ENCODE data around the gene IFI6. TPM values are rescaled to one million over a fixed set of nuclear protein-coding genes. Genes with fewer than 3 reads are reported as not detected.

Gene IFI6
- total RNA-seq, 1 donor from 2014 or later, result 42.1 TPM

GRCh38 chr1:27618341-27619082 is 53.5 kb downstream of the IFI6 start:
- no peak overlapping the region for H3K4me3 ChIP-seq (ENCODE audit: low read depth, low read length)
- peaks cover 4% of the 10 kb centered on the region for H3K27me3 ChIP-seq (ENCODE audit: control insufficient read depth, insufficient read depth, low read length)
- no peak for DNase-seq (ENCODE audit: low read depth)
- no peaks in the 10 kb centered on the region for H3K36me3 ChIP-seq (ENCODE audit: control insufficient read depth, insufficient read depth, low read length)
- TF ChIP-seq CTCF (IDR thresholded peaks at IDR 0.05; ENCODE audit: insufficient read depth, low read length, poor library complexity, severe bottlenecking), result no peak

- Histone ChIP-seq H3K4me3 (ENCODE audit: low read depth, low read length) (no peak overlapping the region), H3K36me3 (ENCODE audit: control insufficient read depth, insufficient read depth, low read length) (no peaks in the 10 kb centered on the region), H3K27me3 (ENCODE audit: control insufficient read depth, insufficient read depth, low read length) (peaks cover 4% of the 10 kb centered on the region)
- TF ChIP-seq CTCF (IDR thresholded peaks at IDR 0.05; ENCODE audit: insufficient read depth, low read length, poor library complexity, severe bottlenecking), result no peak
- DNase-seq (ENCODE audit: low read depth), result no peak
Measured at GRCh38 chr1:27617420-27617819, 54.6 kb downstream of the IFI6 start.

GRCh38 chr1:27616441-27616840 is 55.6 kb downstream of the IFI6 start:
- Histone ChIP-seq H3K36me3 (ENCODE audit: control insufficient read depth, insufficient read depth, low read length) (no peaks in the 10 kb centered on the region), H3K4me3 (ENCODE audit: low read depth, low read length) (no peak overlapping the region), H3K27me3 (ENCODE audit: control insufficient read depth, insufficient read depth, low read length) (peaks cover 4% of the 10 kb centered on the region)
- no peak for DNase-seq (ENCODE audit: low read depth)
- peak; percentile 15 for TF ChIP-seq CTCF (IDR thresholded peaks at IDR 0.05; ENCODE audit: insufficient read depth, low read length, poor library complexity, severe bottlenecking)

Other genes starting within 250 kb of the IFI6 start
- 52.4 and 56.3 TPM in 2 replicates for gene WASF2, start 182.0 kb downstream of the IFI6 start, total RNA-seq
- 18.0 and 30.8 TPM in 2 replicates for gene AHDC1, start 68.0 kb downstream of the IFI6 start, total RNA-seq
- gene FGR, start 37.0 kb downstream of the IFI6 start, total RNA-seq, result 0.41 TPM in 1 of 2 replicates, not detected in the other
- 10.7 and 13.5 TPM in 2 replicates for gene FAM76A, start 53.8 kb upstream of the IFI6 start, total RNA-seq
- 34.6 and 43.9 TPM in 2 replicates for gene STX12, start 101.0 kb upstream of the IFI6 start, total RNA-seq
- 46.1 and 53.1 TPM in 2 replicates for gene PPP1R8, start 158.6 kb upstream of the IFI6 start, total RNA-seq
- gene THEMIS2, start 200.4 kb upstream of the IFI6 start, total RNA-seq, result 22.6 and 23.4 TPM in 2 replicates
- 21.8 and 27.2 TPM in 2 replicates for gene RPA2, start 242.4 kb upstream of the IFI6 start, total RNA-seq

Data from kidney epithelial cell (primary cell).